ENCODE data around the gene RAPSN. TPM values are rescaled to one million over a fixed set of nuclear protein-coding genes. Genes with fewer than 3 reads are reported as not detected.

Gene RAPSN
- total and polyA plus RNA-seq, 2 donors (not counting 3 experiments of a cell fraction or from before 2014, with no cell fraction given), result 0.18 to 1.6 TPM

DNA sequence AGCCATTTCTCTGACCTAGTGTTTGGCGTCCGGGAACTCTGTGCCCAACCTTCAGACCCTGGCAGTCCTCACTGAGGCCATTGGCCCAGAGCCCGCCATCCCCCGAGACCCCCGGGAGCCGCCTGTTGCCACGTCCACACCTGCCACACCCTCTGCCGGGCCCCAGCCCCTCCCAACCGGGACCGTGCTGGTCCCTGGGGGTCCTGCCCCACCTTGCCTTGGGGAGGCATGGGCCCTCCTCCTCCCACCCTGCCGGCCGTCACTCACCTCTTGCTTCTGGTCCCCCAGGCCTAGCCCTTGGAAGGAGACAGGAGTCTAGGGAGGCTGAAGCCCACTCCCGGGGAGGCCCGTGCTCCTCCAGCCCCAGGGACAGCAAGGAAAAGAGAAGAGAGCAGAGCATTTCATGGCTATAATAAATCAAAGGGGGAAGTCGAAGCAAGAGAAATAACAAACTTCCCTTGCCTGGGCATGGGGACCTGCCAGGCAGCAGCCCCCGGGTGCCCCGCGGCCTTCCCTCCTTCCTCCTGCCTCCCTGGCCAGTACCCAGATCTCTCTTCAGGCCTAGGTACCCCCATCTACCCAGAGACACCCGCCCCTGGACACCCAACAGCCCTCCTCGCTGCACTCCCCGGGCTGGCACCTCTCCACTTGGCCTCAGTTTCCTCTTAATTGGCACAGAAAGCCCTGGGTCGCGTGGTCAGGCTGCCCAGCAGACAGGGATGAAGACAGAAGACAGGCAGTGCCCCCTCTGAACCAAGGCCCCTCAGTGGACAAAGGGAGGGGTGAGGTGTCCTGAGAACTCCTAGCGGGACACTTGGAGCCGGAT lies 53.5 kb downstream of the RAPSN start:
- no peaks in the 10 kb centered on the region for H3K9me1 ChIP-seq (replicated peaks; ENCODE audit: control insufficient read depth, extremely low read depth, insufficient read depth, low read length)
- DNase-seq (ENCODE audit: low read depth, low spot score), result no peak
- no peaks in the 10 kb centered on the region for H3K36me3 ChIP-seq (ENCODE audit: control insufficient read depth in 2 of 2, extremely low read depth in 1 of 2, insufficient read depth in 2 of 2, low read length in 2 of 2)
- no peaks in the 10 kb centered on the region for H3K9me3 ChIP-seq (replicated peaks; ENCODE audit: control insufficient read depth, insufficient read depth, low read length)
- ChIA-PET CTCF (interaction anchor here (1.2 to 5.5 kb wide), 2 partner anchors 22 to 40 kb away, joined by 3 to 76 read pairs; no protein-coding TSS in a partner anchor), POLR2A (interaction anchor here (0.7 kb wide), 1 partner anchor 13 kb away, joined by 4 read pairs; the partner anchor contains the start of gene SLC39A13)
- H3K4me2 ChIP-seq (ENCODE audit: insufficient read depth, low read length), result peak overlapping the region; percentile 32
- H3K79me2 ChIP-seq (ENCODE audit: control insufficient read depth, insufficient read depth, low read length), result no peaks in the 10 kb centered on the region
- dilution Hi-C loops (cut with MboI; ENCODE audit: extremely low pct_ligation_motif_present, low sequenced_read_pairs), result no loop called here
- TSS peak; percentile 99 for BruUV-seq (replicated peaks)
- peak overlapping the region; percentile 99 for H3K27ac ChIP-seq (ENCODE audit: insufficient read depth, low read depth, low read length)
- no peak for TF ChIP-seq MYC (IDR thresholded peaks at IDR 0.05; ENCODE audit: low read depth, low read length)
- TF ChIP-seq FOS (IDR thresholded peaks at IDR 0.05; ENCODE audit: borderline replicate concordance, insufficient read depth, low read length), result no peak
- no peak for TF ChIP-seq EZH2 (IDR thresholded peaks at IDR 0.05; ENCODE audit: borderline replicate concordance, low read depth, low read length, severe bottlenecking)
- TF ChIP-seq, protein P1, sequence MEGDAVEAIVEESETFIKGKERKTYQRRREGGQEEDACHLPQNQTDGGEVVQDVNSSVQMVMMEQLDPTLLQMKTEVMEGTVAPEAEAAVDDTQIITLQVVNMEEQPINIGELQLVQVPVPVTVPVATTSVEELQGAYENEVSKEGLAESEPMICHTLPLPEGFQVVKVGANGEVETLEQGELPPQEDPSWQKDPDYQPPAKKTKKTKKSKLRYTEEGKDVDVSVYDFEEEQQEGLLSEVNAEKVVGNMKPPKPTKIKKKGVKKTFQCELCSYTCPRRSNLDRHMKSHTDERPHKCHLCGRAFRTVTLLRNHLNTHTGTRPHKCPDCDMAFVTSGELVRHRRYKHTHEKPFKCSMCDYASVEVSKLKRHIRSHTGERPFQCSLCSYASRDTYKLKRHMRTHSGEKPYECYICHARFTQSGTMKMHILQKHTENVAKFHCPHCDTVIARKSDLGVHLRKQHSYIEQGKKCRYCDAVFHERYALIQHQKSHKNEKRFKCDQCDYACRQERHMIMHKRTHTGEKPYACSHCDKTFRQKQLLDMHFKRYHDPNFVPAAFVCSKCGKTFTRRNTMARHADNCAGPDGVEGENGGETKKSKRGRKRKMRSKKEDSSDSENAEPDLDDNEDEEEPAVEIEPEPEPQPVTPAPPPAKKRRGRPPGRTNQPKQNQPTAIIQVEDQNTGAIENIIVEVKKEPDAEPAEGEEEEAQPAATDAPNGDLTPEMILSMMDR (IDR thresholded peaks at IDR 0.05; ENCODE audit: extremely low read depth in 1 of 2, insufficient read depth in 1 of 2, low read depth in 1 of 2, low read length in 2 of 2), result no peak
- TF ChIP-seq GATA2 (IDR thresholded peaks at IDR 0.05; ENCODE audit: insufficient read depth, insufficient read length, low read depth, low read length), result no peak
- TF ChIP-seq JUN (IDR thresholded peaks at IDR 0.05; ENCODE audit: borderline replicate concordance, insufficient read depth, insufficient read length, low read depth), result no peak
- TF ChIP-seq, protein P2, sequence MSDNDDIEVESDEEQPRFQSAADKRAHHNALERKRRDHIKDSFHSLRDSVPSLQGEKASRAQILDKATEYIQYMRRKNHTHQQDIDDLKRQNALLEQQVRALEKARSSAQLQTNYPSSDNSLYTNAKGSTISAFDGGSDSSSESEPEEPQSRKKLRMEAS (IDR thresholded peaks at IDR 0.05; ENCODE audit: insufficient read depth, insufficient read length), result no peak
- no peak for TF ChIP-seq POLR2AphosphoS5 (IDR thresholded peaks at IDR 0.05; ENCODE audit: insufficient read depth, low read depth, low read length)
- TF ChIP-seq POLR2A (IDR thresholded peaks at IDR 0.05; ENCODE audit: low read depth, low read length), result no peak
- H3K4me3 ChIP-seq (replicated peaks in 1 of 3; ENCODE audit: insufficient read depth in 1 of 3, low read depth in 1 of 3, low read length in 3 of 3), result no peak overlapping the region
- peak overlapping the region; percentile 96 for H3K9ac ChIP-seq (replicated peaks; ENCODE audit: extremely low read depth, insufficient read depth, low read length)
- peak; percentile 40 for FAIRE-seq
- H3K27me3 ChIP-seq (ENCODE audit: control insufficient read depth in 2 of 2, insufficient read depth in 2 of 2, low read length in 2 of 2), result no peaks in the 10 kb centered on the region
- peak overlapping the region; percentile 34 for H2AFZ ChIP-seq (ENCODE audit: low read depth, low read length)
- H4K20me1 ChIP-seq (replicated peaks; ENCODE audit: control insufficient read depth, extremely low read depth, insufficient read depth, low read length), result no peaks in the 10 kb centered on the region
- intact Hi-C loops (cut with micrococcal nuclease), result no loop called here
- peaks cover 29% of the 10 kb centered on the region for H3K4me1 ChIP-seq (ENCODE audit: control insufficient read depth, extremely low read depth, insufficient read depth, low read length)

Data from endothelial cell of umbilical vein (primary cell).